ENCODE data around the gene SECTM1. TPM values are rescaled to one million over a fixed set of nuclear protein-coding genes. Genes with fewer than 3 reads are reported as not detected.

SECTM1 gene
- total and polyA plus RNA-seq, 2 experiments from 2014 or later, result 1.4 TPM

- Histone ChIP-seq H3K36me3 (ENCODE audit: low read depth) (no peaks in the 10 kb centered on the region), H3K27ac (no peak overlapping the region), H2AFZ (peak overlapping the region; percentile 60; the same call in 1 of the 2 replicates), H3F3A (ENCODE audit: insufficient read depth) (no peaks in the 10 kb centered on the region), H3K9me3 (ENCODE audit: low read depth) (no peaks in the 10 kb centered on the region), H3K27me3 (replicated peaks; ENCODE audit: insufficient read depth) (peaks cover 9% of the 10 kb centered on the region), H3K79me2 (ENCODE audit: insufficient read depth) (no peaks in the 10 kb centered on the region), H3K4me2 (ENCODE audit: unreplicated experiment) (peak overlapping the region; percentile 21), H3K9ac (peak overlapping the region; percentile 73; the same call in 1 of the 2 replicates), H3K4me3 (peak overlapping the region; percentile 78; the same call in 1 of the 2 replicates), H3K9me2 (ENCODE audit: insufficient read depth) (no peaks in the 10 kb centered on the region), H3K4me1 (ENCODE audit: insufficient read depth) (peaks cover under 1% of the 10 kb centered on the region; the same call in 1 of the 2 replicates), H4K20me1 (ENCODE audit: insufficient read depth) (no peaks in the 10 kb centered on the region)
- no peak for DNase-seq
- in situ Hi-C loops (cut with MboI), result no loop called here
- WGBS, 2 experiments (ENCODE audit: low coverage in 1 of 2, low lambda C conversion rate in 2 of 2, missing lambda C conversion rate in 2 of 2), result 17 to 30% methylated on average over 8 to 24 of the region's 25 CpGs
- TF ChIP-seq EZH2phosphoT487 (IDR thresholded peaks at IDR 0.05; ENCODE audit: insufficient read depth, low read depth) (no peak), EZH2 (IDR thresholded peaks at IDR 0.05; ENCODE audit: insufficient read depth, poor library complexity, severe bottlenecking) (no peak)
These were observed 647 bp upstream of the SECTM1 start for GRCh38 chr17:82334204-82334621.

- no peak overlapping the region for H3K27ac ChIP-seq
- peak; percentile 84 for DNase-seq
These were observed 792 bp downstream of the SECTM1 start for GRCh38 chr17:82332669-82333278.

GRCh38 chr17:82331345-82331939, 2.1 kb downstream of the SECTM1 start:
- Histone ChIP-seq H3K27ac (no peak overlapping the region), H3K4me1 (ENCODE audit: insufficient read depth) (no peaks in the 10 kb centered on the region)

More at GRCh38 chr17:82332669-82333278, 792 bp downstream of the SECTM1 start:
- no peaks in the 10 kb centered on the region for H3K9me2 ChIP-seq (ENCODE audit: insufficient read depth)
- H3F3A ChIP-seq (ENCODE audit: insufficient read depth), result no peaks in the 10 kb centered on the region
- H3K9me3 ChIP-seq (ENCODE audit: low read depth), result no peaks in the 10 kb centered on the region
- H3K79me2 ChIP-seq (ENCODE audit: insufficient read depth), result no peaks in the 10 kb centered on the region
- no peaks in the 10 kb centered on the region for H3K4me1 ChIP-seq (ENCODE audit: insufficient read depth)
- peak overlapping the region; percentile 73 for H3K9ac ChIP-seq
- H2AFZ ChIP-seq, result 0 out of 2 replicates have a peak overlapping the region, but pooled peaks have one; percentile 13
- H3K36me3 ChIP-seq (ENCODE audit: low read depth), result no peaks in the 10 kb centered on the region
- no peaks in the 10 kb centered on the region for H4K20me1 ChIP-seq (ENCODE audit: insufficient read depth)
- H3K4me2 ChIP-seq (ENCODE audit: unreplicated experiment), result peak overlapping the region; percentile 93
- TF ChIP-seq EZH2phosphoT487 (IDR thresholded peaks at IDR 0.05; ENCODE audit: insufficient read depth, low read depth) (no peak), EZH2 (IDR thresholded peaks at IDR 0.05; ENCODE audit: insufficient read depth, poor library complexity, severe bottlenecking) (no peak)
- in situ Hi-C loops (cut with MboI), result no loop called here
- peak overlapping the region; percentile 78 for H3K4me3 ChIP-seq
- 11 to 14% methylated on average over 24 to 30 of the region's 32 CpGs for WGBS, 2 experiments (ENCODE audit: low coverage in 1 of 2, low lambda C conversion rate in 2 of 2, missing lambda C conversion rate in 2 of 2)
- peaks cover 9% of the 10 kb centered on the region for H3K27me3 ChIP-seq (replicated peaks; ENCODE audit: insufficient read depth)

GRCh38 chr17:82330322-82331239, 3.0 kb downstream of the SECTM1 start:
- no peak for TF ChIP-seq EZH2phosphoT487 (IDR thresholded peaks at IDR 0.05; ENCODE audit: insufficient read depth, low read depth)
- TF ChIP-seq EZH2 (IDR thresholded peaks at IDR 0.05; ENCODE audit: insufficient read depth, poor library complexity, severe bottlenecking), result no peak
- Histone ChIP-seq H3F3A (ENCODE audit: insufficient read depth) (no peaks in the 10 kb centered on the region), H3K79me2 (ENCODE audit: insufficient read depth) (no peaks in the 10 kb centered on the region), H3K4me3 (no peak overlapping the region), H3K4me2 (ENCODE audit: unreplicated experiment) (no peak overlapping the region), H3K4me1 (ENCODE audit: insufficient read depth) (no peaks in the 10 kb centered on the region), H3K9ac (no peak overlapping the region), H3K27me3 (replicated peaks; ENCODE audit: insufficient read depth) (peaks cover 9% of the 10 kb centered on the region), H3K27ac (no peak overlapping the region), H3K36me3 (ENCODE audit: low read depth) (no peaks in the 10 kb centered on the region), H2AFZ (no peak overlapping the region), H3K9me3 (ENCODE audit: low read depth) (no peaks in the 10 kb centered on the region), H3K9me2 (ENCODE audit: insufficient read depth) (no peaks in the 10 kb centered on the region), H4K20me1 (ENCODE audit: insufficient read depth) (no peaks in the 10 kb centered on the region)
- in situ Hi-C loops (cut with MboI), result no loop called here
- 37 to 46% methylated on average over 27 to 28 of the region's 28 CpGs for WGBS, 2 experiments (ENCODE audit: low coverage in 1 of 2, low lambda C conversion rate in 2 of 2, missing lambda C conversion rate in 2 of 2)
- DNase-seq, result peak; percentile 45

More at GRCh38 chr17:82331345-82331939, 2.1 kb downstream of the SECTM1 start:
- no peak overlapping the region for H3K4me2 ChIP-seq (ENCODE audit: unreplicated experiment)
- H3K9me2 ChIP-seq (ENCODE audit: insufficient read depth), result no peaks in the 10 kb centered on the region
- H3K27me3 ChIP-seq (replicated peaks; ENCODE audit: insufficient read depth), result peaks cover 9% of the 10 kb centered on the region
- no peaks in the 10 kb centered on the region for H3K9me3 ChIP-seq (ENCODE audit: low read depth)
- H3K36me3 ChIP-seq (ENCODE audit: low read depth), result no peaks in the 10 kb centered on the region
- H3K4me3 ChIP-seq, result no peak overlapping the region
- no peaks in the 10 kb centered on the region for H4K20me1 ChIP-seq (ENCODE audit: insufficient read depth)
- WGBS, 2 experiments (ENCODE audit: low coverage in 1 of 2, low lambda C conversion rate in 2 of 2, missing lambda C conversion rate in 2 of 2), result 90 to 91% methylated on average over 25 of the region's 25 CpGs
- DNase-seq, result no peak
- no peaks in the 10 kb centered on the region for H3K79me2 ChIP-seq (ENCODE audit: insufficient read depth)
- no peak overlapping the region for H2AFZ ChIP-seq
- no peaks in the 10 kb centered on the region for H3F3A ChIP-seq (ENCODE audit: insufficient read depth)
- H3K9ac ChIP-seq, result no peak overlapping the region
- in situ Hi-C loops (cut with MboI), result no loop called here
- TF ChIP-seq EZH2 (IDR thresholded peaks at IDR 0.05; ENCODE audit: insufficient read depth, poor library complexity, severe bottlenecking) (no peak), EZH2phosphoT487 (IDR thresholded peaks at IDR 0.05; ENCODE audit: insufficient read depth, low read depth) (no peak)

All from GM23248 (cell line).